ENCODE results near the gene NEAT1.
A peak's percentile ranks its signal among the peaks of the same experiment; 100 is the strongest.
"Not testable (repeated sequence)": the region's sequence is repeated elsewhere in the genome, so short reads cannot be mapped to it uniquely, and the experiment has no call there.

Gene NEAT1

DNA sequence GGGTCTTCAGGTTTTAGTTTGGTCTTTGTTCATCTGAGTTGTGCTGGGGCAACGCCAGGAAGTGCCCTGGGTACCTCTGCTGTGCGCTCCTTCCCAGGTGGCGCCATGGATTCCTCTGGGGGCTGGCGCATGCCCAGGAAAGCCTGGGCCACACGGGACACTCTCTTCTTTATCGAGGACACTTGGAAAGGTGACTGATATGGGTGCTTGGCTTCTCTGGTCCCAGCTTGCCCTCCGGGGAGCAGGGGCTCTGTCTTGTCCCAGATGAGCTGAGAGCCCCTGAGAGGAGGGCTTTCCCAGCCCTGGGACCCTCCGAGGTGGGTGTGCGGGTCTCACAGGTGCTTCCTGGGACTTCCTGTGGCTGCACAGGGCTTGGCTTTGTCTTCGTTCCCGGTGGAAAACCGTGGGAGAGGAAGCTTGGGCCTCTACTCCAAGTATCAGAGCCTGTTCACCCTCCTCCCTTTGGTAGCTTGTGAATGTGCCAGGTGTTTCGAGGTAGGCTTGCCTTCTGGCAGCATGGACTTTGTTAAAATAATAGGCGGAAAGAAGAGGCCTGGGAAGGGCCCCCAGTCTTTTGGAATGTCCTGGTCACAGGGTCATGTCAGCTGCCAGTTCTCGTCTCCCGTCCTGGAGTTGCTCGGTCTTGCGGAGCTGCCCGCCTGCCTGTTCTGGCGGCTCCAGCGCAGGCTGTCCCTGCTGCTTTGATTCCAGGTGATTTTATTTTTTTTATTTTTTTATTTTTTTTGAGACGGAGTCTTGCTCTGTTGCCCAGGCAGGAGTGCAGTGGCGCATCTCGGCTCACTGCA is 10.1 kb upstream of the NEAT1 start:
- H3K27me3 ChIP-seq (ENCODE audit: control insufficient read depth, insufficient read depth, low read length) = no peaks in the 10 kb centered on the region
- no peaks in the 10 kb centered on the region for H3K9me3 ChIP-seq (ENCODE audit: control insufficient read depth, insufficient read depth, low read depth, low read length)
- no peak overlapping the region for H3K27ac ChIP-seq (ENCODE audit: low read depth, low read length)
- peaks cover 35% of the 10 kb centered on the region for H3K36me3 ChIP-seq (ENCODE audit: control insufficient read depth, insufficient read depth, low read length)
- no peak overlapping the region for H3K4me3 ChIP-seq (ENCODE audit: low read depth, low read length)
- peaks cover 21% of the 10 kb centered on the region for H3K4me1 ChIP-seq (ENCODE audit: control insufficient read depth, insufficient read depth, low read length)
- no peak overlapping the region for H3K9ac ChIP-seq (ENCODE audit: low read length)

DNA sequence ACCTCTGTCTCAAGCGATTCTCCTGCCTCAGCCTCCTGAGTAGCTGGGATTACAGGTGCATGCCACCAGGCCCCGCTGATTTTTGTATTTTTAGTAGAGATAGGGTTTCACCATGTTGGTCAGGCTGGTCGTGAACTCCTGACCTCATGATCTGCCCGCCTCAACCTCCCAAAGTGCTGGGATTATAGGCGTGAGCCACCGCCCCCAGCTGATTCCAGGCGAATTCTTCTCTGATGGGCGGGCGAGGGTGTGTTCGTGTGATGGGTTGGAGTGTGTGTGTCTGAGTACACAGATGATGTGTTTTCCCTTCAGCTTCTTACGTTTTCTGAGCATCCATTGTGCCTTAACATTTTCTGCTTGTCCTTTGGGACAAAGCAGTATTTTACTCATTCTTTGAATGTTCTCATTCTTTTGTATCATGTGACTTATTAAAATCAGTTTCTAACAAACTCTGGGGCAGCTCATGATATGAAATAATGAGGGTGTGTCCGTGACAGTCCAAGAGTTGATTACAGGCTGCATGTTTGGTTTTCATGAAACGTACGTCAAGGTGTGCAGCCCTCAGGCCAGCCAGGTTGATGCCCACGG is 9.4 kb upstream of the NEAT1 start:
- not testable (repeated sequence) for H3K27me3 ChIP-seq (ENCODE audit: control insufficient read depth, insufficient read depth, low read length); H3K9me3 ChIP-seq (ENCODE audit: control insufficient read depth, insufficient read depth, low read depth, low read length); H3K27ac ChIP-seq (ENCODE audit: low read depth, low read length); H3K9ac ChIP-seq (ENCODE audit: low read length); H3K4me3 ChIP-seq (ENCODE audit: low read depth, low read length)
- peaks cover 28% of the 10 kb centered on the region for H3K4me1 ChIP-seq (ENCODE audit: control insufficient read depth, insufficient read depth, low read length)
- H3K36me3 ChIP-seq (ENCODE audit: control insufficient read depth, insufficient read depth, low read length) = peaks cover 35% of the 10 kb centered on the region

DNA sequence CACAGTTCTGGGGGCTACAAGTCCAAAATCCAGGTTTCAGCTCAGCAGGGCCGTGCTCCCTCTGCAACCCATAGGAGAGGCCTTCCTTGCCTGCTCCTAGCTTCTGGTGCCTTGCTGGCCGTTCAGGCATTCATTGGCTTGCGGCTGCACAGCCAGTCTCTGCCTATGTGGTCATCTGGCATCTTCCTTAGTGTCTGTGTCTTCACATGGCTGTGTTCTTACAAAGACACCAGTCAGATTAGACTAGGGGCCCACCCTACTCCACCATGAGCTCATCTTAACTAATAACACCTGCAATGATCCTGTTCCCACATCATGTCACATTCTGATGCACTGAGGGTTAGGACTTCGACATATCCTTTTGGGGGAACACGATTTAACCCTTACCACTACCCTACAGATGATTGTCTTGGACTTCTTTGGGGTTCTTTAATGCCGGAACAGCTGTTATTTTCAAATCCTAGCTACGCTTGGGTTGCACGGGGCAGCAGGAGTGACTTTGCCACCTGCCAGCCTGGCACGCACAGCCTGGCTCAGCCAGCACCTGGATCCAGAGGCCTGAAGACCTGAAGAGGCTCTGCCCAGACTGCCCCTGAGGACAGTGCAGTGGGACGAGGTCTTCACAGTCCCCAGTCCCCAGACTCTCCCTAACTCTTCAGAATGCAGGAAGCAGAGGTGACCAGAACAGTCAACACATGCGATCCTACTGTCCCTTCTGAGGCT is 7.7 kb upstream of the NEAT1 start:
- Histone ChIP-seq H3K9ac (ENCODE audit: low read length) (no peak overlapping the region), H3K4me1 (ENCODE audit: control insufficient read depth, insufficient read depth, low read length) (peaks cover 45% of the 10 kb centered on the region), H3K27ac (ENCODE audit: low read depth, low read length) (no peak overlapping the region), H3K9me3 (ENCODE audit: control insufficient read depth, insufficient read depth, low read depth, low read length) (no peaks in the 10 kb centered on the region), H3K4me3 (ENCODE audit: low read depth, low read length) (no peak overlapping the region), H3K36me3 (ENCODE audit: control insufficient read depth, insufficient read depth, low read length) (peaks cover 17% of the 10 kb centered on the region), H3K27me3 (ENCODE audit: control insufficient read depth, insufficient read depth, low read length) (no peaks in the 10 kb centered on the region)

DNA sequence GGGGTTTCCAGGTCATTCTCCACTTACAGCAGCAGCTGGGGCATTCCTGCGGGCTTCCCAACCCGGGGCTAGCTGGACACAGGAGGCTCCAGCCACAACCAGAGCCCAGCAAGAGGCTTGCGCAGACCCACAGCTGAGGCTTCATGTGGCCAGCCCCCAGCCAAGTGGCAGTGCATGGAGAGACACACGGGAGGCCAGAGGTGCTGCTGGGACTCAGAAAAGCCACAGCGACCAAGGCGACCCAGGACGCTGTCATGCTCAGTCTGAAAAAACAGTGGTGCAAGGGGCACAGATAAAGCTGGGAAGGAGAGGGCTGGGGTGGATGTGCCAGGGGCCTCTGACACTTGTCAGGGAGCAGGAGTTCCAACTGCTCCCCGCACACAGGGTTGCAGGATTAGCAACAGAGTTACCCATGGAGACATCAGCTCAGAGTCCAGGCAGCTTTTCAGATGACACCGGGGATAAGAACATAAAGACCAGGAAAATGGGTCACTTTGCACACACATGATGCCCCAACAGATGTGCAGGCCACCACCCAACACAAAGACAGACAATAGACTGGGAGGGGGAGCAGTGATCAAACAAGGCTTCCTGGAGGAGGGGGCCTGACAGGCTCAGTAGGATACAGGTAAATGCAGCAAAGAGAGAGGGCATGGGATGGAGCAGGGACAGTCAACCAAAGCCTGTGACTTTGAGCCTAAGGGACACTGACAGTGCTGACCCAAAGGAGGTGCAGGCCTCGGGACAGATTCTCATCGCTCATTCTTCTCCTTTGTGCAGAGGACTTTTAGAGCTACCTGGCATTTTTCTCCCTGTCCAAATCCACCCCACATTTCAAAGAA is 6.9 kb upstream of the NEAT1 start:
- H3K4me3 ChIP-seq (ENCODE audit: low read depth, low read length) = peak overlapping the region; percentile 37
- H3K27me3 ChIP-seq (ENCODE audit: control insufficient read depth, insufficient read depth, low read length) = no peaks in the 10 kb centered on the region
- H3K9ac ChIP-seq (ENCODE audit: low read length) = peak overlapping the region; percentile 46
- no peak overlapping the region for H3K27ac ChIP-seq (ENCODE audit: low read depth, low read length)
- H3K9me3 ChIP-seq (ENCODE audit: control insufficient read depth, insufficient read depth, low read depth, low read length) = no peaks in the 10 kb centered on the region
- peaks cover 53% of the 10 kb centered on the region for H3K4me1 ChIP-seq (ENCODE audit: control insufficient read depth, insufficient read depth, low read length)
- peaks cover 16% of the 10 kb centered on the region for H3K36me3 ChIP-seq (ENCODE audit: control insufficient read depth, insufficient read depth, low read length)

DNA sequence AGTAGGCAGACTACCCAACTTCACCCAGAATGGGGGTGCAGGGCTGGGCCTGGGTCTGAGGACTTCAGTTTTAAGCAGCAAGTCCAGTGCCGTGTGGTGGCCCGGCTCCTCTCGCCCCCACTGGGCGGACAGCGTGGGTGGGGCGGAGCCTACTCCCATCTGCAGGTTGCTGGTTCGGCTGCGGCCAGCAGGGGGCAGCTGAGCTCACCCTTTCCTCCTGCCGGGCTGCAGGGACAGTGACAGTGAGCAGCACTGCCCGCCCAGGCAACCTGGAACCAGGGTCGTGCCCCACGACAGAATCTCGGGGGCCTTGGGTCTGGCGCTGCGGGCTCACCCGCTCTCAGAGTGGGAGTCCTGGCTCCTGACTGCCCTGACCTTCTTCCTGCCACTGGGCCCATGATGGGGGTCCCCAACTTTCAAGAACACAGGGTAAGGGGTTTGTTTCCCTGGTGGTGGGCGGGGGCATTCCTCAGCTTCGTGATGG is 6.2 kb upstream of the NEAT1 start:
- H3K9me3 ChIP-seq (ENCODE audit: control insufficient read depth, insufficient read depth, low read depth, low read length) = no peaks in the 10 kb centered on the region
- peak overlapping the region; percentile 46 for H3K9ac ChIP-seq (ENCODE audit: low read length)
- H3K4me3 ChIP-seq (ENCODE audit: low read depth, low read length) = peak overlapping the region; percentile 37
- H3K27ac ChIP-seq (ENCODE audit: low read depth, low read length) = no peak overlapping the region
- H3K27me3 ChIP-seq (ENCODE audit: control insufficient read depth, insufficient read depth, low read length) = no peaks in the 10 kb centered on the region
- H3K36me3 ChIP-seq (ENCODE audit: control insufficient read depth, insufficient read depth, low read length) = peaks cover 12% of the 10 kb centered on the region; the same call in 1 of the 2 replicates
- H3K4me1 ChIP-seq (ENCODE audit: control insufficient read depth, insufficient read depth, low read length) = peaks cover 59% of the 10 kb centered on the region

DNA sequence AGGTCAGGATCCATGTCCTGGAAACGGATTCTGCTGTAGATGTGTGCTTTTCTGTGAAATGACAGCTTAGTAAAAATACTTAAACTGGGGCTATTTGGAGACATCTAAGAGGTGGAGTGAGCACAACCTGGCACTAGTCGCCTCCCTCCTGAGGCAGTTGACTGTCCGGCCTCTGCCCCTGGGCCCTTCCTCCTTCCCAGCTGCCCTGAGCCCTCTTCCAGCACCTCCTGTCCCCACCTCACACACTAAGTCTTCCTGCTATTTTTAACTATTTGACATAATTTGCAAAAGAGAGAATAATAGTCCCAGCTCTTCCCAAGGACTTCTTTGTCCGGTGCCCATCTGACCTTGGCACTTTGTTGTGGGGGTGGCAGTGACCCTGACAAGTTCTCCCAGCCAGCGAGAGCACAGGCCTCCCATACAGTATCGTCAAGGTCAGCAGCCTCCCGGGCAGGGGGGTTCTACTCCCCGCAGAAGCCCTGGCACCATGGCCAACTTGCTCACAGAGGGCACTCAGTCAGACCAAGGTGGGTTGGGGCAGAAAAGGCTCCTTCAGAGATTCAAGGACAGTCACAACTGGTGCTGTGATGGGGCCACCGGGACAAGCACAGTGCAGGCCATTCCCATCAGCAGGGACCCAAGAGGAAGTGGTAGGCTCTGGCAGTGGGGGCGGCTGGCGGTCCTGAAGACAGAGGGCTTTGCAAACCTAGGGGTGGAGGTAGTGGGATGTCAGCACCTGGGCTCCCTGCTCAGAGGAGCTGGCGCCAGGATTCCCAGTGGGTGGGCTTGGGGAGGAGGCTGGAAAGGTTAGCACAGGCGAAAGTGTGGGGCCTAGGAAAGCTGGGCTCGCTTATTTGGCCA is 5.5 kb upstream of the NEAT1 start:
- peak overlapping the region; percentile 37; the same call in 1 of the 2 replicates for H3K4me3 ChIP-seq (ENCODE audit: low read depth, low read length)
- peaks cover 64% of the 10 kb centered on the region for H3K4me1 ChIP-seq (ENCODE audit: control insufficient read depth, insufficient read depth, low read length)
- peak overlapping the region; percentile 100; the same call in 1 of the 2 replicates for H3K27ac ChIP-seq (ENCODE audit: low read depth, low read length)
- no peaks in the 10 kb centered on the region for H3K27me3 ChIP-seq (ENCODE audit: control insufficient read depth, insufficient read depth, low read length)
- peaks cover 7% of the 10 kb centered on the region; the same call in 1 of the 2 replicates for H3K36me3 ChIP-seq (ENCODE audit: control insufficient read depth, insufficient read depth, low read length)
- H3K9me3 ChIP-seq (ENCODE audit: control insufficient read depth, insufficient read depth, low read depth, low read length) = no peaks in the 10 kb centered on the region
- H3K9ac ChIP-seq (ENCODE audit: low read length) = peak overlapping the region; percentile 95

DNA sequence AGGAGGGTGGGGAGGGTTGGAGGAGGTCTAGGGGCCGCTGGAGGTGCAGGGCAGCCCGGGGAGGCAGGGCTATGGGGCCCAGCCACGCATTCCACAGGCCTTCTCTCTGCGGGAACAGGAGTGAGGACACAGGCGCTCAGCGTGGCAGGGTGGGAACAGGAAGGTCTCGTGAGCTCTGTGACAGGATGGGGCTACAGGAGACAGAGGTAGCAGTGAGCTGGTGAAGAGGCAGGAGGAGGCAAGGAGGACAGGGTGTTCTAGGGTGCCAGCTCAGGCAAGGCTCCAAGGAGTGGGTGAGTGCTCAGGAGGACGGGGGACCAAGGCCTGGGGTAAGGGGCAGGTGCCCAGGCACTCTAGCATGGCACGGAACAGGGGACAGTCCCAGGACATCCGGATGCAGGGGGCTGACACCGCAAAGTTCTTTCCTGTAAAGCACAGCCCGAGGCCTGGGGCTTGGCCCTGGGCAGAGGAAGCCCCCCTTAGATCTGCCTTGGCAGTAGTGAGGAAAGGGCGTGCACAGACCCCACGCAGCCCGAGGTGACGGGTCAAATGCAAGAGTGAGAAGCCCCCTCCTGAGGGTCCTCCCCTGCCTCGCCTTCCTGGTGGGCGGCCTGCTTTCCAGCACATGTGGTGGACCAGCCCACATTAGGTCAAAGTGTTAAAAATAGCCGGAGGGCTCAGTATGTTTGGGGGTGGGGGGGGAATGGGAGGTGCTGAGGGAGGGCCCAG is 4.7 kb upstream of the NEAT1 start:
- Histone ChIP-seq H3K36me3 (ENCODE audit: control insufficient read depth, insufficient read depth, low read length) (peaks cover 7% of the 10 kb centered on the region; the same call in 1 of the 2 replicates), H3K27ac (ENCODE audit: low read depth, low read length) (peak overlapping the region; percentile 100; the same call in 1 of the 2 replicates), H3K9me3 (ENCODE audit: control insufficient read depth, insufficient read depth, low read depth, low read length) (no peaks in the 10 kb centered on the region), H3K4me1 (ENCODE audit: control insufficient read depth, insufficient read depth, low read length) (peaks cover 67% of the 10 kb centered on the region), H3K27me3 (ENCODE audit: control insufficient read depth, insufficient read depth, low read length) (no peaks in the 10 kb centered on the region), H3K9ac (ENCODE audit: low read length) (peak overlapping the region; percentile 95), H3K4me3 (ENCODE audit: low read depth, low read length) (peak overlapping the region; percentile 16; the same call in 1 of the 2 replicates)

DNA sequence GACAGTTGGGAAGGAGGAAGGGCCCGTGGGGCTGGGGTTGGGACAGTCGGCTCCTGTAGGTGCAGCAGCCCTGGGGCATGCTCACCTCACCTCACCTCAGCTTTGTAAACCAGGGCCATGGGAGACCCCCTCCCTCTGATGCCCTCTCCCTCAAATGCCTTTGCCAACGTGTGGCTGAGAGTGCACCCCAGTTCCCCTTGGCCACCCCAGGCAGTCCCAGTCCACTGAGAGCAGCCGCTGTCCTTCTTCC is 4.2 kb upstream of the NEAT1 start:
- Histone ChIP-seq H3K27ac (ENCODE audit: low read depth, low read length) (peak overlapping the region; percentile 100), H3K4me3 (ENCODE audit: low read depth, low read length) (peak overlapping the region; percentile 49)

DNA sequence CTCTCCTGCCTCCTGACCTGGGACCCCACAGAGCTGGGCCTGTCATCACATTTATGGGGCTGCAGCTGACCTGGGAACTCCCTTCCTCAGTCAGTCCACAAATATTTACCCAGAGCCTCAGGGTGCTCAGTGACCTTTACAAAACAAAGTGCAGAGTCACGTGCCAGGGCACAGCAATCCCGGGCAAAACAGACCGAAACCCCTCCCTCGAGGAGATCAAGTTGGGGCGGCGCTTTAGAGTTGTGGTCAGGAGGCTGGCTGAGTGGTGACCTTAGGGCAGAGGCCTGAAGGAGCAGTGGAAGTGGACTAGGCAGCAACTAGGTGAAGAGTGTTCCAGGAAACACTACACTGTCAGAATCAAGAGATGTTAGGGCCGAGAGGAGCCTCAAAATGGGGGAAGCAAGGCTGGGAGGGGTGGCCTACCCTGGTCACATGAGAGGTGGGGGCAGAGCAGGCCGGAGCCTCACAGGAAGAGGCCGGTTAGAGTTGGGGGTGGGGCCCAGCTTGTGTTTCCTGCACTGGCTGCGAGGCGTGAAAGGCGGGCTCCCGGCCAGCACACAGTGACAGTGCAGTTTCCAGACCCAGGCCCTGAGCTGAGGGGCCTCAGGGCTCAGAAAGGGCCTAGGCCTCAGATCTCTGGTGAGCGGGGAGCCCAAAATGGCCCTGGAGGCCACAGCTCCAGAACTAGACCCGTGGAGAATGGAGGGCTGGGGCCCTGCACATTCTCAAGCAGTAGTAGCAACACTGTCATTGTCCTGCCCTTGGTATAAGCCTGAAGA is 3.7 kb upstream of the NEAT1 start:
- H3K9ac ChIP-seq (ENCODE audit: low read length) = peak overlapping the region; percentile 95
- H3K27me3 ChIP-seq (ENCODE audit: control insufficient read depth, insufficient read depth, low read length) = no peaks in the 10 kb centered on the region
- peak overlapping the region; percentile 49 for H3K4me3 ChIP-seq (ENCODE audit: low read depth, low read length)
- peaks cover 3% of the 10 kb centered on the region; the same call in 1 of the 2 replicates for H3K36me3 ChIP-seq (ENCODE audit: control insufficient read depth, insufficient read depth, low read length)
- peak overlapping the region; percentile 100 for H3K27ac ChIP-seq (ENCODE audit: low read depth, low read length)
- H3K4me1 ChIP-seq (ENCODE audit: control insufficient read depth, insufficient read depth, low read length) = peaks cover 69% of the 10 kb centered on the region
- H3K9me3 ChIP-seq (ENCODE audit: control insufficient read depth, insufficient read depth, low read depth, low read length) = no peaks in the 10 kb centered on the region

More for the DNA sequence above, 4.2 kb upstream of the NEAT1 start:
- no peaks in the 10 kb centered on the region for H3K9me3 ChIP-seq (ENCODE audit: control insufficient read depth, insufficient read depth, low read depth, low read length)
- H3K27me3 ChIP-seq (ENCODE audit: control insufficient read depth, insufficient read depth, low read length) = no peaks in the 10 kb centered on the region
- peak overlapping the region; percentile 95 for H3K9ac ChIP-seq (ENCODE audit: low read length)
- peaks cover 69% of the 10 kb centered on the region for H3K4me1 ChIP-seq (ENCODE audit: control insufficient read depth, insufficient read depth, low read length)
- H3K36me3 ChIP-seq (ENCODE audit: control insufficient read depth, insufficient read depth, low read length) = peaks cover 7% of the 10 kb centered on the region; the same call in 1 of the 2 replicates
